GM21737 (cell line): ENCODE measurements around the gene RFXAP.
"Not testable (repeated sequence)": the region's sequence is repeated elsewhere in the genome, so short reads cannot be mapped to it uniquely, and the experiment has no call there.

Experiments
- ATAC-seq: cut with Tn5 transposase; IDR thresholded peaks from one replicate; pipeline ENCODE4 v1.9.1; 2021; ENCODE audit warnings: mild to moderate bottlenecking, moderate library complexity; ENCODE audit not compliant: unreplicated experiment

RFXAP gene, protein sequence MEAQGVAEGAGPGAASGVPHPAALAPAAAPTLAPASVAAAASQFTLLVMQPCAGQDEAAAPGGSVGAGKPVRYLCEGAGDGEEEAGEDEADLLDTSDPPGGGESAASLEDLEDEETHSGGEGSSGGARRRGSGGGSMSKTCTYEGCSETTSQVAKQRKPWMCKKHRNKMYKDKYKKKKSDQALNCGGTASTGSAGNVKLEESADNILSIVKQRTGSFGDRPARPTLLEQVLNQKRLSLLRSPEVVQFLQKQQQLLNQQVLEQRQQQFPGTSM

DNA sequence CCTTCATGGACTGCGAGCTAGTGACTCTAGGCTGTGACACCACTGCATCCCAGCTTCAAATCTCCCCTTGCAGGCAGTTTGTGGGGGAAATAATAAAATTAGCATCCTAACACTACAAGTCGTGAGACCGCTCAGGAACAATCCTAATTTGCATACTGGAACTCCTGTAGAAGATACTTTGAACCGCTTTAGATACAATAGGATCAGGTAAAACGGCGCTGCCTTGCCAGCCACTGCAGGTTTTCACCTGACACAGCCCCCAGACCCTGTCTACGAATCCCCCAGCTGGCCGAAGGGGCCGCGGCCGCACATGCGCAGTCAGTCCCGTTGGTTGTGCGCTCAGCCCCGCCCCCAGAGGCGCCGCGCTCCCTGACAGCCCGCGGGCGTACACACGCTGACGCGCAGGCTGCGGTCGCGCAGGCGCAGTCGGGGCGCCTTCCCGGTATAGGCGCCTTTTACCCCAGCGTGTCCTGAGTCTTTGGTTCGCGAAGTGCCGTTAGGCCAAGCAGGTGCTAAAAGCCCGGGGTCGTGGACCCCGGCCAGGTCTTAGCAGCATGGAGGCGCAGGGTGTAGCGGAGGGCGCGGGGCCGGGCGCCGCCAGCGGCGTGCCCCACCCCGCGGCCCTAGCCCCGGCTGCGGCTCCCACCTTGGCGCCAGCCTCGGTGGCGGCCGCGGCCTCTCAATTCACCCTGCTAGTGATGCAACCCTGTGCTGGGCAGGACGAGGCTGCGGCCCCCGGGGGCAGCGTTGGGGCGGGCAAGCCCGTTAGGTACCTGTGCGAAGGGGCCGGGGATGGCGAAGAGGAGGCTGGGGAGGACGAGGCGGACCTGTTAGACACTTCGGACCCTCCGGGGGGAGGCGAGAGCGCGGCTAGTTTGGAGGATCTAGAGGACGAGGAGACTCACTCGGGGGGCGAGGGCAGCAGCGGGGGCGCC, at the start of gene RFXAP:
RFXAP (plus strand) TSS at position 419 of the 935 bp plus-strand sequence; CDS start at position 555, 136 bp downstream.
- ATAC-seq, result peak; percentile 86

DNA sequence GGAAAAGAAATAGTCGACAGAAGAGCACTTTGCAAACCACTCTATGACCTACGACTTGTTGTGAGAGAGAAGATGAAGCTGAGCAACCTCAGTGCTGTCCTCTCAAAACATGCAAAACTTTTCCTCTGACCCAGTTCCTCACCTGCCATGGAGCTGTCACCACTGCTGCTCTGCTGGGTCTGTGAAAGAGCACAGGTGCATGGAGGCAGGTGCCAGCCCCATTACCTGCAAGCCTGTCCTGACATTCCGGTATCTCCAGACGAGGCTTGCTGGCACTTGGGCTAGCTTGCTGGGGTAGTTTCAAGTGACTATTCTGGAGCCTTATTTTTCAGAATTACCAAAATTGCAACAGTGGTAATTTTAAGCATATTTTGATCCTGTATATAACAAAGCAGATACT, 49.5 kb upstream of the RFXAP start:
- no peak for ATAC-seq

DNA sequence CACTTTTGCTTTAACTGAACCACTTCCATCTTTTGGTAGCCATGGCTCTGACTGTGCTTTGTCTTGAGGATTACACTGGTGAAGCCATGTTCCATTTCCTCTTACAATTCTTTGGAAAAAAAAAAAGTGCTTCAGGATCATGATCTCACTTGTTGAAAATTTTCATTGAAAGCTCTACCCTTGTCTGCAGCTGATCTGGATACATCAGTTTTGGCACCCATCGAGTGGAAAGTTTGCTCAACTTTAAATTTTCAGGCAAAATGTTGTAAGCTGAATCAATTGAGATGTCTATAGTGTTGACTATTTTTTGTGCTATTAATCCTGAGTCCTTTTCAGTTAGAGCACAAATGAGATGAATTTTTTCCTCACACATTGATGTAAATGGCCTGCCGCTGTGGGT, 48.3 kb upstream of the RFXAP start:
- no peak for ATAC-seq

DNA sequence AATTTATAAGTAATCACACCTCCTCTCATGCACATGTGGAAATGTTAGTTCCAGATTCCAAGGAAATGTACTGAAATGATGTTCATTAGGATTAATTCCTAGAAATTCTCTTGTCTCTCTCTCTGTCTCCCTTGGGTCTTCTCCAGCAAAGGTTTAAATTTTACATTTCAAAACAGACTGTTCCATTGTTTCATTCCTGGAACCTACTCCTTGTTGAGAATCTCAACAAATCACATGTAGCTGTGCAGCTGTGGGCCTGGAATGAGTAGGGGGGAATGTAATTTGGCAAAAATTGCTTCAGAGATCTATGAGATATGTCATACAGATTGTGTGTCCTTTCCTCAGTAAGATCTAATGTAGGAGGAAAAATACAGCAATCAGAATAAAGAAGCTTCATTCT, 46.2 kb upstream of the RFXAP start:
- no peak for ATAC-seq

DNA sequence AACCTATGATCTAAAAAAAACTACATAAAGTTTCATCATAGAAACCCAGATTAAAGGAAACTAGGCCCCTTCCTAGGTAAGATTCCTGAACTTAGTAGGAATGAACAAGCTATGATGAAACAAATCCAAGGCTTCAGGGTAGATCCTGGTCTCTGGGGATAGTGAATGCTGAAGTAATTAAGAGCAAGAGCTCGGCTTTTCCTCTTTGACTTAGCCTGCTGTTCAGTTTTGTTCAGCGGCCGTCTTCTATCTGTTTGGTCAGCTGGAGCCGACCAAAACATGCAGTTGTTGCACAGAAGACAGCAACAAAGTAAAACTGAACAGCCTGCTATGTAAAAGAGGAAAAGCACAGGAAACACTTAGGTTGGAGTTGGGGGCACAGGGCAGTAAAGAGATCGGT, 44.1 kb upstream of the RFXAP start:
- no peak for ATAC-seq

DNA sequence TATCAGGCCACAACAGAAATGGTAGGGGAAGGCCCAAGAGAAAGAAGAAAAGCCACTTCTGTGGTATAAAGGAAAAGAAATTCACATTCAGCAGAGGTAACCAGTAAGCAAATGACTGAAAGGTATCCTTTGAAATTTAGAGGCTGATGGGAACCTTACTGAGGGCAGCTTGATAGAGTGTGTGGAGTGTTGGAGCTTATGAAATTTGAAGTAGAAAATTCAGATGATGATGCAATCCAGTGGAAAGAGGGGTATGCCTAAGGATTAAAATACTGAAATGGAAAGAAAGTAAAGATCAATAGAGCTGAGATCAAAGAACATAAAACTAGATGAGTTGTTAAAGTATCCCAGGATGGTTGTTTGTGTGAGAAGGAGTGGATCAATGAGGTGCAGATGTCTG, 42.8 kb upstream of the RFXAP start:
- ATAC-seq, result no peak

DNA sequence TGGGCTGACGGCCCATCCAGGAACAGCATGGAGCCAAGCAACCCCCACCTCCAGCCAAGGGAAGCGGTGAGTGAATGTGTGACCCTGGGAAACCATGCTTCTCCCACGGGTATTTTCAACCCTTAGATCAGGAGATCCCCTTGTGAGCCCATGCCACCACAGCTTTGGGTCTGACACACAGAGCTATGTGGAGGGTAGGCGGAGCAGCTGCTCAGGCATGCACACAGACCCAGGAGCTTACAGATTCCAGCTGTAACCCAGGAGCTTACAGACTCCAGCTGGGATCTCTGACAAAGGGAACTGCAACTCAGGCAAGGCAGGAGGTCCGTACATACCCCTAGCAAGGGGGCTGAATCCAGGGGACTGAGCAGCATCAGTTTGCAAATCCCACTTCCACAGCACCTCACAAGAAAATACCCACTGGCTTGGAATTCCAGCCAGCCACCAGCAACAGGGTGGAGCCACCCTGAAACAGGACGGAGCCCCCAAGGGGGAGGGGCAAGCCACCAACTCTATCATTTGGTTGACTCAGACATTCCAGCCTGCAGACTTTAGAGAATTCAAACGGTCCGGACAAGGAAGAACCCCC, 40.8 kb upstream of the RFXAP start:
- ATAC-seq, result no peak

DNA sequence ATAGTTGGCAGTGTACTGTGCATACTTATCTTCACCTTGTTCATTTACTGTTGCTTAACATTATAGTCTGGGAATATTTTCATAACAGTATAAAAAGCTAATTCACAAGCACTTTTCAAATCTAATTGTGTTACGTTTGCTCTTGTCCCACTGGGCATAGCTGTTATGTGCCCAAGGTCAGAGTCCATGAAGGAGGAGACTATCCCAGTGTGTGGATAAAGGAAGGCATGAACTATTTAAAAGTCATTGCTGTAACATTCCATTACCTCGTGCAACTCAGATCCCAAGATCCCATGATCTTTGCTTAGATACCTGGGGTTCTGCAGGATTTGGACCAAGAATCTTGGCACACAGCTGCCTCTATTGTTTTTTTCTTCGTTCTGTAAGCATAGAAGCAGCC, 35.1 kb upstream of the RFXAP start:
- no peak for ATAC-seq

DNA sequence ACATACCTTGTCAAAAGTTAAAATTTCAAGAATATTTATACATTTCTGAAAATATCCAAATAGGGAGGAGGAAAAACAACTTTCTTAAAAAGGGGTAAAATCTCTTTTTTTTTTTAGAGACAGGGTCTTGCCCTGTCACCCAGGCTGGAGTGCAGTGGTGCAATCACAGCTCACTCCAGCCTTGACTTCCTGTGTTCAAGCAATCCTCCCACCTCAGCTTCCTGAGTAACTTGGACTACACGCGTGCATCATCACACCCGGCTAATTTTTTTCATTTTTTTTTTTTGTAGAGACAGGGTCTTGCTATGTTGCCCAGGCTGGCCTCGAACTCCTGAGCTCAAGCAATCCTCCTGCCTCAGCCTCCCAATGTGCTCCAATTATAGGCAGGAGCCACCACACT, 32.8 kb upstream of the RFXAP start:
- not testable (repeated sequence) for ATAC-seq

DNA sequence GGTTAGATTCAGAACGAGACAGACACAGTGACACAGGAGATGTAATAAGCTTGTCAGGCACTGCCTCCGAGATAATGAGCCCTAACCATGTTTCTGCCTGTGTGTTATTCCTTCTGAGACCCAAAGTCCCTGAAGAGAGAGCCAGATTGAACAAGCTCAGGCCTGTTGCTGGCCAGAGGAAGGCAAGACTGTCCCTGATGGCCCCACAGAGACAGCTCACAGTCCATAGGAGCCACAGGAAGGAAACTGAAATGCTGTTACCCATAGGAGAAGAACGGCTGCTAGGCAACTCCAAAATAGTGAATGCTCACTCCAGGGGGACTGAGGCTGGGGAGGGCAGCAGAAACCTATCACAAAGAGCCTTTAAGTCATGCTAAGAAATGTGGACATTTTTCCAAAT, 31.8 kb upstream of the RFXAP start:
- ATAC-seq, result no peak

DNA sequence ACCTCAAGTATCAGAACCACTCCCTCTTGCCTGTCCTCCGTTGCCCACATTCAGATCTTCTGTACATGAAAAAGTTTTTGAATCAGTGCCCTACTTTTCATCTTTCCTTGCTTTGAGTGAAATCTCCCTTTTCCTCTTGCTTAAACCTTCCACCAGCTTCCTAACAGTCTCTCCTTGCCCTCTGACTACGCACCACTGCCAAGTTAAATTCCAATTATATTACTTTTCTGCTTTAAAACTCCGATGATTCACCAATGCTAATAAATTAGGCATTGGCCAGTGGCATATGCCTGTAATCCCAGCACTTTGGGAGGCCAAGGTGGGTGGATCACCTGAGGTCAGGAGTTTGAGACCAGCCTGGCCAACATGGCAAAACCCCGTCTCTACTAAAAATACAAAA, 30.7 kb upstream of the RFXAP start:
- ATAC-seq, result no peak

DNA sequence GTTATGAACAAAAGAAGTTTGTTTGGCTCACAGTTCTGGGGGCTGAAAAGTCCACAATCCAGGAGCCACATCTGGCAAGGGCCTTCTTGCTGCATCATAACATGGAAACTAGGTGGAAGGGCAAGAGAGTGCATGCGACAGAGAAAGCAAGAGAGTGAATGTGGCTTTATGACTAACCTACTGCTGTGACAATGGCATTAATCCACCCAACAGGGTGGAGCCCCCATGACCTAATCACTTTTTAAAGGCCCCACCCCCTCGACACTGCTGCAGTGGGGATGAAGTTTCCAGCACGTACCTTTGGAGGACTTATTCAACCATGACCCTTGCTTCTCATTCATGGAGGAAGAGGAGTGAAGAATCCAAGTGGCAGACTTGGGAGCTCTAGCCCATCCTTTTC, 30.0 kb upstream of the RFXAP start:
- ATAC-seq, result no peak

DNA sequence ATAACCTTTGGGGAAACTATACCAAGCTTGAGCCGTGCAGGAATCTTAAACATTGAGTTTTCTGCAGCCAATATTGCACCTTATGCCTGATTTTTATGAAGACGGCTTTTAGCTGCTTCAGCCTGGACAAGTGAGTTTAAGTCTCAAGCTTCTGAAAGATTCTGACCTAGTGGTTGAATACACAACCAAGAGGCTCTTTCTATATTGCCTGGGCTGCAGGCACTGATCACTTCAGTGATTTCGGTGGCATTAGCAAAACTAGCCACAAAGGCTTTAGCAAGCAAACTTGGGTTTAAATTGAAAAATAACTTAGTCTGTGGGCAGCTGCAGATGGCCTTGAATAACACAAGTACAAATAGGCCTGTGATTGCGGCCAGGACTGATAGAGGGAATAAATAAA, 29.3 kb upstream of the RFXAP start:
- no peak for ATAC-seq

DNA sequence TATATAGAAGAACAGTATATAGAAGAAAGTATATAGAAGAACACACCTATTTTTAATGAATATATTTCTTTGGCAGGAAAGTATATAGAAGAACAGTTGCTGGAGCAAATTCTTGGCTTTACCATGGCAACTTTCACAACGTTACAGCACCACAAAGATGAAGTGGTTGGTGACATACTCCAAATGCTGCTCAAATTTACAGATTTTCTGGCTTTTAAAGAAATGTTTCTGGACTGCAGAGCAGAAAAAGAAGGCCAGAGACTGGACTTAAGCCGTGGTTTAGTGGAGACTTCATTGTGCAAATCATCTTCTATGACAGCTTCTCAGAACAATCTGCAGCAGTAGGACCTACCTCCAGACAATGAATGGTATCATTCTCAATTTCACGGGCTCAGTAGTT, 24.3 kb upstream of the RFXAP start:
- ATAC-seq, result no peak

DNA sequence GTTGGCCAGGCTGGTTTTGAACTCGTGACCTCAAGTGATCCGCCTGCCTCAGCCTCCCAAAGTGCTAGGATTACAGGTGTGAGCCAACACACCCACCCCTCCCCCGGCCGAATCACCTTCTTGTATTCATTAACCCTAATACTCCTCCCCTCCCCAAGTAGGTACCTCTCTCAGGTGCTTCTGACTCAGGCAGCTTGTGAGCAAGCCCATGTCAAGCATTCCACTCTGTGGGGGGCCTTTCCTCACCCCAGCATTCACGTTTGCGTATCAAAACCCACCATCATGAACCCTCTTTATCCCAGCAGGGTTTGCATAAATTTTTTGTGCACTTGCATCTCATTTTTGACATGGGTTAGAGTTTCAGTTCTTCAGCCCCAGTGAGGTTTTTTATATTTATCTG, 23.6 kb upstream of the RFXAP start:
- no peak for ATAC-seq

DNA sequence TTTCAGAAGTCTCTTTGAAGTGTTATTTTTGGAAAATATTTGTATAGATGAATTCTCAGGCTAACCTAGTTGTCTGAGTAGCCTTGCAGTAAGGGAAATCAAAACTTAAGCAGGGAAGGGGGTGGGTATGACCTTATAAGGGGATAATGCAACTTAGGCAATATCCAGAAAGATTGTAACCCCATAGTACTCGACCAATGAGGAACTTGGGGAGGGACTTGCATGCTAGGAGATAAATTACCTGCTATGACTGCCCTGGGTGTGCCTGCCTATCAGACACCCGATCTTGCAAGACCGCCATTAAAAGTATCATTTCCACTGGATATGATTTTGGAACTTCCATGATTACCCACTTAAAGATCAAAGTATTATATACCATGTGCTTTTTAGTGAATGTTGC, 23.0 kb upstream of the RFXAP start:
- no peak for ATAC-seq

DNA sequence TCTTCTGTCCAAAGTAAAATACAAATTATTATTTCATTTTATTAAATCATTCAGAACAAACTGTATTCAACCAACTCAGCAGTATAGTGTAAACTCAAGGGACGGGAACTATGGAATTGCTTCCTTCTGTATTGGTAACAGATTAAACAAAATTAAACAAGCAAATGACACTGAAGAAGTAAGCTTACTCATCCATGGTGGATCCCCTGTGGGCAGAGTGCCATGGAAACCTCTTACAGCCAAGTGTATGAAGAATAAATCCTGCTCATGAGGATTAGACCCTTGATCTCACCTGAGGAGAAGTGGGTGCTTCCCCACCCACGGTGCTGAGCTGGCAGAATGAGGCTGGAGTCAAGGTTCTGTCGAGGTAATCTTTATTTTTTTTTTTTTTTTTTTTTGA, 18.0 kb upstream of the RFXAP start:
- no peak for ATAC-seq

DNA sequence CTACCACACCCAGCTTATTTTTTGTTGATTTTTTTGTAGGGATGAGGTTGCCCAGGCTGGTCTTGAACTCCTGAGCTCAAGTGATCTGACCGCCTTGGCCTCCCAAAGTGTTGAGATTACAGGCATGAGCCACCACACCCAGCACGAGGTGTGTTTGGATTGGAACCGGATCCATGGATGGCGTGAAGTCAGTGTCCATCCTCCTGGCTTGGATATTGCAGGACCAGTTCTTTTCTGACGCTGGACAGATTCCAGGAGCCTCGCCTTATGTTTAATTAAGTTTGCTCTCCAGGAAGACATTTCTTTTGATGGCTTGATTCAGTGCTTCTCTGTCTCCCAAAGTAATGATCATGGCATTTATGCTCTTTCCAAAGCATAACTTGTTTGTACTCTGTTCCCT, 14.4 kb upstream of the RFXAP start:
- no peak for ATAC-seq

DNA sequence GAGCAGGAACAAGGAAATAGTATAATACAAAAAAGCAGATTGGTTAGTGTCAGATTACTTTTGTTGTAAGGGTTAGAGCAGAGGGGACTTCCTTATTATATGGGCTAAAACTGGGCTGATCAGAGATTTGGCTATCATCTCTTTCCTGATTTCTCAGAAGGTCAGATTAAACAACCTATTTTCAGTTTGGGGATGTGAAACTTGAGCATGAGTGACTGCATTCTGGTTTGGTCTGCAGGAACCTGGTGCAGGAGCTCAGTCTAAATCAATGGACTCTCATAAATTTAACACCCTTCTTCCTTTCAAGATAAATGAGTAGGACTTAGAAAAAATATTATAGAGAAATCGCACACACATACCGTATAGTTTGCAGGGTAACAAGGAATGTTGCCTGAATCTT, 12.9 kb upstream of the RFXAP start:
- no peak for ATAC-seq

DNA sequence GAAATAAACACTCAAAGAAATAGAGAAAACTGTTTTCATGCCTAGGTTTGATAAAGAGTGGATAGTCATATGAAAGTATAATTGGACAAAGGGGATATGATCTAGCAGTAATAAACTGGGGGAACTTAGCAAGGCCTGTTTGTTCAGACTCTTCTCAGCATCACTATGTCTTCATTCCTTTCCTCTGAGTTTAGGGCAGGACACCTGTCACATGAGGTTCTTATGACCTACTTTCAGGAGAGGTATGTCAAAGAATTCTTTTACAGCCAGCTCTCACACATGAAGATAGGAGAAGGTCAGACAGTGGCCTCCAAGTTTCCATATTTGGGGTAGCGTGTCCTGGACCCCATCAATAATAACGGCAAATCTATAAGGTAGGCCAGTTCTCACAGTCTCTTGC, 11.4 kb upstream of the RFXAP start:
- no peak for ATAC-seq

DNA sequence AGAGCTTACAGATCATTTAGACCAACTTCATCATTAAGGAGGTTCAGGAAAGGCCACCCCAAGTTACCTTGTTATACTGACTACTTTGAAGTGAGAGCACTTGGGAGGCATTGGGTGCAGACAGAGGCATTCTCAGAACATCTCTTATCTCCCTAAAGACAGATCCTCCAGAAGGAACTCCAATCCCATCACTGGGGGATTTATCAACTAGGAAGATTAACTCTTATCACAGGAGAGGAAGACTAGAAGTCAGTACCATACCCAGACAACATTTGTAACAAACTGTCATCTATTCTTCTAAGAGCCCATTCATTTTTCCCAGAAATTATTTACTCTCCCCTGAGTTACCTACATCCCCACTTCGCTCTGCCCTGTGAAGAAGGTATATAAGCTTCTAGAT, 5.8 kb upstream of the RFXAP start:
- no peak for ATAC-seq

DNA sequence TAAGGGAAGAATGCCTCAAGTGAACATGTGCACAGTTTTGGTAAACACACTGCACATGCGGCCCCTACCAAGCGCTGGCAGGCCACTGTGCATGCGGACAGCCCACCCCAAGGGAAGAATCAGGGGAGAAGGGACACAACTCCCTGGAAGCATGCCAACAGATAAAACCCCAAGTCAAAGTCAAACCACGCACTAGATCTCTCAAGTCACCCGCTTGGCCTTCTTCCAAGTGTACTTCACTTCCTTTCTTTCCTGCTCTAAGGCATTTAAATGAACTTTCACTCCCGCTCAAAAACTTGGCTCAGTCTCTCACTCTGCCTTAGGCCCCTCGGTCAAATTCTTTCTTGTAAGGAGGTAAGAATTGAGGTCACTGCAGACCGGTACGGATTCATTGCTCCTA, 4.6 kb upstream of the RFXAP start:
- ATAC-seq, result no peak
